Measurements from ENCODE around the gene DSCAML1. TPM values are rescaled to one million over a fixed set of nuclear protein-coding genes. Genes with fewer than 3 reads are reported as not detected.
A peak's percentile ranks its signal among the peaks of the same experiment; 100 is the strongest.

Gene DSCAML1
- total and polyA plus RNA-seq, 2 of the 8 experiments (the other 6 are each of a cell fraction or from before 2014, with no cell fraction given), result 0.19 to 0.24 TPM

GRCh38 chr11:117481036-117481435 is 316.0 kb downstream of the DSCAML1 start:
- H2AK5ac ChIP-seq (ENCODE audit: low read depth, low read length), result no peak overlapping the region
- no peak overlapping the region for H2BK15ac ChIP-seq (ENCODE audit: low read length)
- H4K5ac ChIP-seq (ENCODE audit: insufficient read length, low read depth, low read length), result no peak overlapping the region
- peaks cover 2% of the 10 kb centered on the region; the same call in 1 of the 2 replicates for H3K23me2 ChIP-seq (ENCODE audit: low read depth, low read length)
- CTCF ChIA-PET (ENCODE audit: partially characterized antibody), result interaction anchor here (0.5 to 5.3 kb wide), 10 partner anchors 9 to 576 kb away, joined by 3 to 29 read pairs (median 4); no protein-coding TSS in a partner anchor
- H3K27me3 ChIP-seq (replicated peaks in 1 of 4; ENCODE audit: control insufficient read depth in 3 of 4, extremely low read depth in 1 of 4, insufficient read depth in 3 of 4, low read length in 3 of 4), result no peaks in the 10 kb centered on the region; a peak in 1 of 7 replicates
- no peaks in the 10 kb centered on the region for H4K20me1 ChIP-seq (replicated peaks in 1 of 2; ENCODE audit: control insufficient read depth in 1 of 2, insufficient read depth in 2 of 2, low read length in 2 of 2)
- no peak overlapping the region for H3K23ac ChIP-seq (ENCODE audit: insufficient read length)
- peaks cover 5 to 18% (median 10%) of the 10 kb centered on the region in 4 experiments for H3K4me1 ChIP-seq (replicated peaks in 1 of 4; ENCODE audit: control insufficient read depth in 3 of 4, insufficient read depth in 4 of 4, low read length in 3 of 4)
- no peak overlapping the region for H3K4me3 ChIP-seq (ENCODE audit: extremely low read depth in 1 of 4, insufficient read depth in 2 of 4, low read depth in 3 of 4, low read length in 4 of 4)
- H3K14ac ChIP-seq (ENCODE audit: insufficient read length), result no peak overlapping the region
- no peaks in the 10 kb centered on the region for H3K79me2 ChIP-seq (ENCODE audit: control insufficient read depth in 1 of 2, insufficient read depth in 2 of 2, low read length in 2 of 2)
- H4K91ac ChIP-seq (replicated peaks; ENCODE audit: insufficient read length, low read length), result no peak overlapping the region
- WGBS, 2 experiments (ENCODE audit: extremely low coverage in 1 of 2, insufficient coverage in 1 of 2, insufficient read length in 1 of 2, insufficient replicate concordance in 2 of 2, low coverage in 1 of 2, low lambda C conversion rate in 2 of 2, missing lambda C conversion rate in 1 of 2), result 86% methylated on average over 4 of the region's 6 CpGs; no CpG with 5 or more reads in 1 of the 2 experiments
- no peak for TF ChIP-seq EGR1 (IDR thresholded peaks at IDR 0.05; ENCODE audit: borderline replicate concordance, low read depth, low read length)
- TF ChIP-seq TEAD4 (IDR thresholded peaks at IDR 0.05; ENCODE audit: low read depth, low read length), result no peak
- no peak for TF ChIP-seq GABPA (IDR thresholded peaks at IDR 0.05; ENCODE audit: borderline replicate concordance, insufficient read depth, low read length)
- no peak for TF ChIP-seq NRF1 (IDR thresholded peaks at IDR 0.05; ENCODE audit: low read depth, low read length)
- H3K4ac ChIP-seq (replicated peaks; ENCODE audit: insufficient read length, low read depth, low read length), result no peak overlapping the region
- no peak overlapping the region for H3K4me2 ChIP-seq (ENCODE audit: insufficient read depth in 1 of 2, low read depth in 2 of 2, low read length in 2 of 2)
- no peaks in the 10 kb centered on the region; the same call in 1 of the 2 replicates for H3K79me1 ChIP-seq (ENCODE audit: low read depth, low read length)
- no peak overlapping the region for H4K8ac ChIP-seq (ENCODE audit: extremely low read depth, insufficient read depth, low read length)
- H3K9ac ChIP-seq (replicated peaks in 1 of 4; ENCODE audit: extremely low read depth in 1 of 4, low read depth in 3 of 4, low read length in 3 of 4), result no peak overlapping the region
- H2AFZ ChIP-seq (ENCODE audit: low read length), result no peak overlapping the region
- DNase-seq (ENCODE audit: low read depth in 1 of 2, low spot score in 2 of 2) (no peak), FAIRE-seq (no peak)
- no peaks in the 10 kb centered on the region for H3K36me3 ChIP-seq (ENCODE audit: control insufficient read depth in 2 of 4, insufficient read depth in 4 of 4, low read length in 3 of 4)
- no peaks in the 10 kb centered on the region for H3K9me3 ChIP-seq (ENCODE audit: insufficient read depth in 2 of 2, low read depth in 1 of 2, low read length in 1 of 2)
- no peak overlapping the region for H2BK5ac ChIP-seq (ENCODE audit: low read depth, low read length)
- H2BK12ac ChIP-seq (ENCODE audit: low read depth, low read length), result no peak overlapping the region
- no peak overlapping the region for H3K27ac ChIP-seq (ENCODE audit: low read depth, low read length)
- H2BK120ac ChIP-seq (replicated peaks; ENCODE audit: low read depth, low read length), result no peak overlapping the region
- 0 out of 2 replicates have a peak overlapping the region, but pooled peaks have one; percentile 39 for H3K18ac ChIP-seq (ENCODE audit: extremely low read depth, low read length)
- no peak overlapping the region for H3K56ac ChIP-seq (replicated peaks; ENCODE audit: insufficient read length, low read depth, low read length)
- no peak overlapping the region for H2BK20ac ChIP-seq (ENCODE audit: low read length)
- POLR2A ChIA-PET (ENCODE audit: partially characterized antibody), result no interaction called here

All from H1 (cell line).